HG03520 (cell line): ENCODE results near the gene ERI3.

Experiments
- ATAC-seq: cut with Tn5 transposase; IDR thresholded peaks from one replicate; pipeline ENCODE4 v1.9.1; 2021; ENCODE audit warnings: mild to moderate bottlenecking, moderate library complexity; ENCODE audit not compliant: unreplicated experiment

The ERI3 gene

GRCh38 chr1:44354840-44355581 is at the start of gene ERI3:
ERI3 (minus strand) TSS chr1:44355257; CDS start chr1:44355026, 231 bp downstream.
- peak; percentile 97 for ATAC-seq

- no peak for ATAC-seq
Observed at GRCh38 chr1:44401256-44402228, 46.5 kb upstream of the ERI3 start.

GRCh38 chr1:44390277-44390676 is 35.2 kb upstream of the ERI3 start:
- no peak for ATAC-seq

- ATAC-seq, result no peak
Observed at GRCh38 chr1:44389437-44389836, 34.4 kb upstream of the ERI3 start.

GRCh38 chr1:44388551-44388950 is 33.5 kb upstream of the ERI3 start:
- no peak for ATAC-seq

- ATAC-seq, result no peak
Observed at GRCh38 chr1:44380666-44381177, 25.7 kb upstream of the ERI3 start.

GRCh38 chr1:44377925-44378784 is 23.1 kb upstream of the ERI3 start:
- no peak for ATAC-seq

GRCh38 chr1:44375547-44375946 is 20.5 kb upstream of the ERI3 start:
- no peak for ATAC-seq

GRCh38 chr1:44371206-44371605 is 16.1 kb upstream of the ERI3 start:
- no peak for ATAC-seq

- ATAC-seq, result no peak
Observed at GRCh38 chr1:44368471-44369151, 13.6 kb upstream of the ERI3 start.

GRCh38 chr1:44367944-44368343 is 12.9 kb upstream of the ERI3 start:
- ATAC-seq, result no peak

- ATAC-seq, result no peak
Observed at GRCh38 chr1:44366371-44366975, 11.4 kb upstream of the ERI3 start.

- ATAC-seq, result no peak
Observed at GRCh38 chr1:44361478-44361877, 6.4 kb upstream of the ERI3 start.

- ATAC-seq, result no peak
Observed at GRCh38 chr1:44359234-44359935, 4.3 kb upstream of the ERI3 start.

GRCh38 chr1:44357710-44358109 is 2.7 kb upstream of the ERI3 start:
- no peak for ATAC-seq

GRCh38 chr1:44355582-44356305 is 687 bp upstream of the ERI3 start:
- ATAC-seq, result no peak

- no peak for ATAC-seq
Observed at GRCh38 chr1:44354268-44354839, 703 bp downstream of the ERI3 start.

- ATAC-seq, result no peak
Observed at GRCh38 chr1:44353604-44354003, 1.5 kb downstream of the ERI3 start.
